ENCODE results near the gene NBPF9.
"Not testable (repeated sequence)": the region's sequence is repeated elsewhere in the genome, so short reads cannot be mapped to it uniquely, and the experiment has no call there.

DNA sequence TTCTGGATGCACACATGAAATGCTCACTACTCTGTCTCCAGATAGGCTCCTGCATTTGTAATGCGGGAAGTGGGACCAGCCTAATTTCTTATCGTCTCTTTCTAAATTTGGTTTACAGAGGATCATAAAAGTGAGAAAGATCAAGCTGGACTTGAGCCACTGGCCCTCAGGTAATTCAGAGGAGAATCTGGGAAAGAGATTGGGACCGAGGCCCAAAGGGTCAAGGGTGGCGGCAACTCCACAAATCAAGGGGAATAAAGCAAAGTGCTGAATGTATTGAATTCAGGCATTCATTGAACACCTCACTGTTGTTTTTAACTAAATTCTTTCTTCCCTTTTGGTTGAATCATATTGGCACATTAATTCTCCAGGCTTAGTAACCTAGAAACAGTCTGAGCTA lies 95.0 kb downstream of the NBPF9 start:
- TF ChIP-seq, protein P1, sequence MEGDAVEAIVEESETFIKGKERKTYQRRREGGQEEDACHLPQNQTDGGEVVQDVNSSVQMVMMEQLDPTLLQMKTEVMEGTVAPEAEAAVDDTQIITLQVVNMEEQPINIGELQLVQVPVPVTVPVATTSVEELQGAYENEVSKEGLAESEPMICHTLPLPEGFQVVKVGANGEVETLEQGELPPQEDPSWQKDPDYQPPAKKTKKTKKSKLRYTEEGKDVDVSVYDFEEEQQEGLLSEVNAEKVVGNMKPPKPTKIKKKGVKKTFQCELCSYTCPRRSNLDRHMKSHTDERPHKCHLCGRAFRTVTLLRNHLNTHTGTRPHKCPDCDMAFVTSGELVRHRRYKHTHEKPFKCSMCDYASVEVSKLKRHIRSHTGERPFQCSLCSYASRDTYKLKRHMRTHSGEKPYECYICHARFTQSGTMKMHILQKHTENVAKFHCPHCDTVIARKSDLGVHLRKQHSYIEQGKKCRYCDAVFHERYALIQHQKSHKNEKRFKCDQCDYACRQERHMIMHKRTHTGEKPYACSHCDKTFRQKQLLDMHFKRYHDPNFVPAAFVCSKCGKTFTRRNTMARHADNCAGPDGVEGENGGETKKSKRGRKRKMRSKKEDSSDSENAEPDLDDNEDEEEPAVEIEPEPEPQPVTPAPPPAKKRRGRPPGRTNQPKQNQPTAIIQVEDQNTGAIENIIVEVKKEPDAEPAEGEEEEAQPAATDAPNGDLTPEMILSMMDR (IDR thresholded peaks at IDR 0.05): not testable (repeated sequence)
- TF ChIP-seq ZFX (IDR thresholded peaks at IDR 0.05; ENCODE audit: borderline replicate concordance): not testable (repeated sequence)
